Breast epithelium (tissue), 4 donors: Measurements from ENCODE around the gene FTCD. TPM values are rescaled to one million over a fixed set of nuclear protein-coding genes. Genes with fewer than 3 reads are reported as not detected.

Experiments used
- DNase-seq, 2 donors: peaks; one replicate each; pipeline ENCODE4 v3.0.0-alpha.2; 2019; ENCODE audit warnings: low spot score in 2 of 2
- H3K27ac ChIP-seq, 2 donors: fragments of 200-600 bp; sonication (generic) in 1 of 2; one replicate each; pipeline ENCODE4 v1.5.1; 2016 to 2019; ENCODE audit warnings: mild to moderate bottlenecking in 1 of 2
- H3K27me3 ChIP-seq, 2 donors: fragments of 200-600 bp; sonication (generic) in 1 of 2; one replicate each; pipeline versions ENCODE4 v1.5.1 to v1.6.0; 2017 to 2019; ENCODE audit warnings: control low read depth in 1 of 2, mild to moderate bottlenecking in 1 of 2
- H3K36me3 ChIP-seq: fragments of 200-600 bp; one replicate; pipeline ENCODE4 v1.5.1; 2019
- H3K4me1 ChIP-seq, 2 donors: fragments of 200-600 bp; sonication (generic); one replicate each; pipeline ENCODE4 v1.5.1; 2016 to 2019; ENCODE audit warnings: control low read depth in 1 of 2
- H3K4me3 ChIP-seq, 3 donors: fragments of 200-600 bp; sonication (generic); 1 replicate in 2 of 3; 2 replicates in 1 of 3; pipeline ENCODE4 v1.5.1; 2016 to 2019; ENCODE audit warnings: mild to moderate bottlenecking in 3 of 3, moderate library complexity in 2 of 3
- H3K9me3 ChIP-seq, 2 donors: fragments of 200-600 bp; sonication (generic) in 1 of 2; one replicate each; pipeline ENCODE4 v1.5.1; 2016 to 2019; ENCODE audit warnings: control low read depth in 1 of 2
- CTCF ChIP-seq, 3 donors: fragments of 450-650 bp; IDR thresholded peaks; one replicate each; pipeline ENCODE4 v1.5.1; 2016 to 2017; ENCODE audit warnings: antibody characterized with exemption in 3 of 3, mild to moderate bottlenecking in 3 of 3, moderate library complexity in 3 of 3
- POLR2A ChIP-seq: fragments of 450-650 bp; IDR thresholded peaks from one replicate; pipeline ENCODE4 v1.6.1; 2016; ENCODE audit warnings: antibody characterized with exemption, mild to moderate bottlenecking, moderate library complexity
- POLR2AphosphoS5 ChIP-seq, 3 donors: sonication (generic); formaldehyde crosslinking; IDR thresholded peaks; one replicate each; pipeline ENCODE4 v1.6.1; 2017; ENCODE audit warnings: antibody characterized with exemption in 3 of 3
- intact Hi-C: fragments of 100-400 bp; cut with DNase I; formaldehyde crosslinking; loops from one replicate; pipeline ENCODE4 v1.15.1; 2023; ENCODE audit warnings: low total_unique reads
- total RNA-seq, 3 donors: library from RNA; depleted of rRNA; stranded (reverse); fragments of >200 nt; gene quantifications; one replicate each; pipeline ENCODE4 v1.1.0, GENCODE V29; 2016

The FTCD gene
- total RNA-seq, 3 donors from 2014 or later, result 0.59 TPM; not detected in 2

GRCh38 chr21:46199436-46200373, 44.3 kb upstream of the FTCD start:
- Histone ChIP-seq H3K36me3 (no peaks in the 10 kb centered on the region), H3K4me3 (no peak overlapping the region), H3K27me3 (no peaks in the 10 kb centered on the region), H3K9me3 (no peaks in the 10 kb centered on the region), H3K27ac (no peak overlapping the region), H3K4me1 (no peaks in the 10 kb centered on the region)
- DNase-seq, result no peak
- TF ChIP-seq POLR2AphosphoS5 (IDR thresholded peaks at IDR 0.05) (no peak), POLR2A (no peak), CTCF (IDR thresholded peaks at IDR 0.05) (no peak)
- intact Hi-C loops, result no loop called here

GRCh38 chr21:46196733-46197132, 41.4 kb upstream of the FTCD start:
- intact Hi-C loops, result no loop called here
- TF ChIP-seq CTCF (IDR thresholded peaks at IDR 0.05), result no peak
- no peak for TF ChIP-seq POLR2AphosphoS5 (IDR thresholded peaks at IDR 0.05)
- Histone ChIP-seq H3K4me3 (no peak overlapping the region), H3K4me1 (no peaks in the 10 kb centered on the region), H3K27ac (no peak overlapping the region), H3K9me3 (no peaks in the 10 kb centered on the region), H3K36me3 (no peaks in the 10 kb centered on the region), H3K27me3 (no peaks in the 10 kb centered on the region)
- peak in 1 of 2 donors; percentile 34 for DNase-seq

DNA sequence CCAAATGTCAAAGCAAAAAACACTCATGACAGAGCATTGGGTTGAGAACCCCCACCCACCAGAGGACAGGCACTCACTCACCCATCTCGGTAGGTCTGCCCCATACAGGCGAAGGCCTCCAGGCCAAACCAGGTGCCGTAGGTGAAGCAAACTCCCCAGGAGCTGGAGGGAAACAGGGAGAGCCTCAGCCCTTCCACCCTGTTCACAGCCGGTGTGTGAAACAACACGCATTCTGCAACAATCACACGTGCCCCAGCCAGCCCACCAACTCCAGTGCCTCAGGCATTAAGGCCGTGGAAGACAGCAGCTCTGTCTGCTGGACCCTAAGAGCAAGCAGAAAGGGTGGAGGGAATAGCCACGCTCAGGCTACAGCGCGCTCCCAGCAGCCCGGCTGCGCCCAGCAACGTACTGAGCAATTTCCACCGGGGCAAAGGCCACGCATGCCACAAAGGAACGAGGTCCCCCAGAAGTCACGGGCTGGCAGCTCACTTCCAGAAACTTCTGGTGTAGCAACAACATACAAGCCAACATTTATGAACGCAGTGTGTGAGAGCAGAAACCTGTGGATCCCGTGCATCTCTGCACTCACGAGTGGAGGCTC, 40.3 kb upstream of the FTCD start:
- DNase-seq, result peak in 1 of 2 donors; percentile 31
- Histone ChIP-seq H3K4me3 (no peak overlapping the region), H3K4me1 (no peaks in the 10 kb centered on the region), H3K36me3 (no peaks in the 10 kb centered on the region), H3K27ac (no peak overlapping the region), H3K9me3 (no peaks in the 10 kb centered on the region), H3K27me3 (no peaks in the 10 kb centered on the region)
- no peak for TF ChIP-seq POLR2AphosphoS5 (IDR thresholded peaks at IDR 0.05)
- TF ChIP-seq POLR2A, result no peak
- no peak for TF ChIP-seq CTCF (IDR thresholded peaks at IDR 0.05)
- intact Hi-C loops, result no loop called here

- intact Hi-C loops, result no loop called here
- Histone ChIP-seq H3K4me1 (peaks cover 2 to 4% of the 10 kb centered on the region in 2 donors), H3K4me3 (no peak overlapping the region), H3K36me3 (no peaks in the 10 kb centered on the region), H3K9me3 (no peaks in the 10 kb centered on the region), H3K27ac (no peak overlapping the region), H3K27me3 (no peaks in the 10 kb centered on the region)
- TF ChIP-seq POLR2A (no peak), POLR2AphosphoS5 (IDR thresholded peaks at IDR 0.05) (no peak), CTCF (IDR thresholded peaks at IDR 0.05) (no peak)
- DNase-seq, result peak in 1 of 2 donors; percentile 45
These were observed 39.3 kb upstream of the FTCD start for GRCh38 chr21:46194374-46195334.
